ENCODE results near the gene AUTS2. TPM values are rescaled to one million over a fixed set of nuclear protein-coding genes. Genes with fewer than 3 reads are reported as not detected.

The AUTS2 gene
- 2.3 to 5.9 TPM (median 4.3 TPM) in 5 replicates for total RNA-seq (2022; extraction: Qiagen RNA extraction; ENCODE audit: low read depth)

DNA sequence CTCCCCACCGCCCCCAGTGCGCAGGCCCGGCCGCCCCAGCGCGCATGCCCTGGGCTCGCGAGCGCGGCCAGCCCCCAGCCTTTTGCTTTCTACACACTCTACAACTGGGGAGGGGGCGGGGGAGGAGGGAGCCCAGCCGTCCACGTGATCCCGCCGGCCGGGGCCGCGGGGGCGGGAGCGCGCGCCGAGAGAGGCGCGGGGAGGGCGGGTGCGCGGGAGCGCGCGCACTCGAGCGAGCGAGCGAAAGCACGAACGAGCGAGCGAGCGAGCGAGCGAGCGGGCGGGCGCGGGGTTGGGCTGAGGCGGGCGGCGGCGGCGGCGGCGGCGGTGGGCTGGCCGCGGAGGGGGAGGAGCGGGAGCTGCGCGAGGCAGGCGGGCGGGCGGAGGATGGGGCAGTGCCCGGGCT, at the start of gene AUTS2:
Gene AUTS2, plus strand, starts transcription at position 395 of the 406 bp plus-strand sequence. CDS start 1,179 bp downstream, outside the sequence.

Data from A549 treated with ZK216348 at 1 μM for 4 hours (cell line).